GM19238 (cell line): ENCODE results near the gene SH2D6.
"Not testable (repeated sequence)": the region's sequence is repeated elsewhere in the genome, so short reads cannot be mapped to it uniquely, and the experiment has no call there.

Source experiments
- DNase-seq: peaks from one replicate; pipeline ENCODE4 v3.0.0; 2011; ENCODE audit warnings: low spot score; ENCODE audit not compliant: insufficient read length

The SH2D6 gene

GRCh38 chr2:85439025-85439472 lies 20.5 kb downstream of the SH2D6 start:
- DNase-seq: no peak

- not testable (repeated sequence) for DNase-seq
Measured at GRCh38 chr2:85439569-85439968, 21.1 kb downstream of the SH2D6 start.

- no peak for DNase-seq
Measured at GRCh38 chr2:85439986-85440385, 21.5 kb downstream of the SH2D6 start.

GRCh38 chr2:85440729-85441128 lies 22.2 kb downstream of the SH2D6 start:
- no peak for DNase-seq

GRCh38 chr2:85441864-85442263 lies 23.4 kb downstream of the SH2D6 start:
- DNase-seq: no peak

- DNase-seq: no peak
Measured at GRCh38 chr2:85444629-85445172, 26.2 kb downstream of the SH2D6 start.

- DNase-seq: no peak
Measured at GRCh38 chr2:85445316-85446295, 27.1 kb downstream of the SH2D6 start.

GRCh38 chr2:85446296-85447221 lies 28.0 kb downstream of the SH2D6 start:
- DNase-seq: no peak

GRCh38 chr2:85447222-85447585 lies 28.7 kb downstream of the SH2D6 start:
- DNase-seq: no peak

- DNase-seq: no peak
Measured at GRCh38 chr2:85448461-85449213, 30.1 kb downstream of the SH2D6 start.

- DNase-seq: no peak
Measured at GRCh38 chr2:85449214-85449588, 30.7 kb downstream of the SH2D6 start.

GRCh38 chr2:85452237-85452636 lies 33.7 kb downstream of the SH2D6 start:
- no peak for DNase-seq

GRCh38 chr2:85453571-85453970 lies 35.1 kb downstream of the SH2D6 start:
- DNase-seq: no peak

- no peak for DNase-seq
Measured at GRCh38 chr2:85455552-85456090, 37.1 kb downstream of the SH2D6 start.

GRCh38 chr2:85457043-85457442 lies 38.5 kb downstream of the SH2D6 start:
- no peak for DNase-seq

- DNase-seq: no peak
Measured at GRCh38 chr2:85457877-85458316, 39.4 kb downstream of the SH2D6 start.

GRCh38 chr2:85458601-85459563 lies 40.4 kb downstream of the SH2D6 start:
- DNase-seq: no peak

- DNase-seq: no peak
Measured at GRCh38 chr2:85459771-85460170, 41.3 kb downstream of the SH2D6 start.

GRCh38 chr2:85462322-85462721 lies 43.8 kb downstream of the SH2D6 start:
- no peak for DNase-seq
